ENCODE results near the gene MPZL2. TPM values are rescaled to one million over a fixed set of nuclear protein-coding genes. Genes with fewer than 3 reads are reported as not detected.

MPZL2 gene
- total and polyA plus RNA-seq, 2 donors: 18.1 to 47.7 TPM

DNA sequence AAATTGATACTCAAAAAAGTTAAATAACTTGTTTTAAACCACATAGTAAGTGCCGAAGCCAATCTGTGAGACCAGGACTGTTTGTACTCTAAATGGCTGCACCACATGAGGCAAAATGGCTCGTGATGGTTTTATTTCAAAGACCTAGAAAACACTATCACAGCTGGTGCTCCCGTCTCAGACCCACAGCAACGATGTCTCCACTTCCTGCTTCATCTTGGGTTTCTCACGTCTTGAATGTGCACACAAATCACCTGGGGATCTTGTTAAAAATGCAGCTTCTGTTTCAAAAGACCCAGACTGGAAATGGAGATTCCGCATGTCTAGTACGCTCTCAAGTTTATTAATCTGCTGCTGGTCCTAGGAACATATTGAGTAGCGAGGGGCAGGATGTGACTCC is 41.6 kb upstream of the MPZL2 start:
- peak overlapping the region; percentile 57 to 63 for H3K4me3 ChIP-seq (ENCODE audit: low read length in 2 of 2)
- H3K36me3 ChIP-seq (ENCODE audit: control insufficient read depth in 2 of 2, insufficient read depth in 2 of 2, low read length in 1 of 2): peaks cover 16 to 44% of the 10 kb centered on the region in 2 donors
- no peaks in the 10 kb centered on the region for H3K9me3 ChIP-seq (ENCODE audit: control insufficient read depth in 2 of 2, insufficient read depth in 1 of 2, low read length in 1 of 2)
- DNase-seq (ENCODE audit: low read depth in 6 of 9, low spot score in 9 of 9): peak in 6 of 9 donors; percentile 74 to 93 (median 80)
- peaks cover 30 to 64% of the 10 kb centered on the region in 2 donors for H3K4me1 ChIP-seq (ENCODE audit: control insufficient read depth in 2 of 2, insufficient read depth in 2 of 2, low read length in 2 of 2)
- no peaks in the 10 kb centered on the region for H3K27me3 ChIP-seq (ENCODE audit: control insufficient read depth in 2 of 2, insufficient read depth in 1 of 2, low read length in 1 of 2)
- H3K27ac ChIP-seq (ENCODE audit: low read depth in 1 of 2, low read length in 1 of 2): peak overlapping the region; percentile 92 to 96
- WGBS: 14% methylated on average over 8 of the region's 8 CpGs

DNA sequence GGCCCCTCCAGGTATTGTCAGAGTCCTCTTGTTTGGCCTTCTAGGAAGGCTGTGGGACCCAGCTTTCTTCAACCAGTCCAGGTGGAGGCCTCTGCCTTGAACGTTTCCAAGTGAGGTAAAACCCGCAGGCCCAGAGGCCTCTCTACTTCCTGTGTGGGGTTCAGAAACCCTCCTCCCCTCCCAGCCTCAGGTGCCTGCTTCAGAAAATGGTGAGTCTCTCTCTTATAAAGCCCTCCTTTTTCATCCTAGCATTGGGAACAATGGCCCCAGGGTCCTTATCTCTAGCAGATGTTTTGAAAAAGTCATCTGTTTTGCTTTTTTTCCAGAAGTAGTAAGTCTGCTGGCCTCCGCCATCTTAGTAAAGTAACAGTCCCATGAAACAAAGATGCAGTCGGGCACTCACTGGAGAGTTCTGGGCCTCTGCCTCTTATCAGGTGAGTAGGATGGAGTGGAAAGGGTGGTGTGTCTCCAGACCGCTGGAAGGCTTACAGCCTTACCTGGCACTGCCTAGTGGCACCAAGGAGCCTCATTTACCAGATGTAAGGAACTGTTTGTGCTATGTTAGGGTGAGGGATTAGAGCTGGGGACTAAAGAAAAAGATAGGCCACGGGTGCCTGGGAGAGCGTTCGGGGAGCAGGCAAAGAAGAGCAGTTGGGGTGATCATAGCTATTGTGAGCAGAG is 40.6 kb upstream of the MPZL2 start, which contains the start of gene CD3E:
Gene CD3E (plus strand): TSS at position 163 of the 681 bp plus-strand sequence. CDS start 223 bp downstream, at position 386.
- DNase-seq (ENCODE audit: low read depth in 6 of 9, low spot score in 9 of 9): peak; percentile 71 to 95 (median 85)

DNA sequence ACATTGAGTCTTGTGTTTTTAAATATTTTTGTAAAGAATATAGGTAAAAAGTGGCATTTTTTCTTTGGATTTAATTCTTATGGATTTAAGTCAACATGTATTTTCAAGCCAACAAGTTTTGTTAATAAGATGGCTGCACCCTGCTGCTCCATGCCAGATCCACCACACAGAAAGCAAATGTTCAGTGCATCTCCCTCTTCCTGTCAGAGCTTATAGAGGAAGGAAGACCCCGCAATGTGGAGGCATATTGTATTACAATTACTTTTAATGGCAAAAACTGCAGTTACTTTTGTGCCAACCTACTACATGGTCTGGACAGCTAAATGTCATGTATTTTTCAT is 40.1 kb upstream of the MPZL2 start:
- Histone ChIP-seq H3K4me3 (ENCODE audit: low read length in 2 of 2) (peak overlapping the region; percentile 57 to 63), H3K27ac (ENCODE audit: low read depth in 1 of 2, low read length in 1 of 2) (peak overlapping the region; percentile 92 to 98), H3K4me1 (ENCODE audit: control insufficient read depth in 2 of 2, insufficient read depth in 2 of 2, low read length in 2 of 2) (peaks cover 27 to 60% of the 10 kb centered on the region in 2 donors), H3K27me3 (ENCODE audit: control insufficient read depth in 2 of 2, insufficient read depth in 1 of 2, low read length in 1 of 2) (no peaks in the 10 kb centered on the region), H3K9me3 (ENCODE audit: control insufficient read depth in 2 of 2, insufficient read depth in 1 of 2, low read length in 1 of 2) (no peaks in the 10 kb centered on the region), H3K36me3 (ENCODE audit: control insufficient read depth in 2 of 2, insufficient read depth in 2 of 2, low read length in 1 of 2) (peaks cover 16 to 30% of the 10 kb centered on the region in 2 donors)
- DNase-seq (ENCODE audit: low read depth in 6 of 9, low spot score in 9 of 9): peak in 1 of 9 donors; percentile 78
- 4% methylated on average over 1 of the region's 1 CpG for WGBS

More for the DNA sequence above, 40.6 kb upstream of the MPZL2 start, which contains the start of gene CD3E:
- H3K27me3 ChIP-seq (ENCODE audit: control insufficient read depth in 2 of 2, insufficient read depth in 1 of 2, low read length in 1 of 2): no peaks in the 10 kb centered on the region
- H3K36me3 ChIP-seq (ENCODE audit: control insufficient read depth in 2 of 2, insufficient read depth in 2 of 2, low read length in 1 of 2): peaks cover 16 to 34% of the 10 kb centered on the region in 2 donors
- peak within 1 kb of the TSS; percentile 57 to 63 for H3K4me3 ChIP-seq (ENCODE audit: low read length in 2 of 2)
- H3K9me3 ChIP-seq (ENCODE audit: control insufficient read depth in 2 of 2, insufficient read depth in 1 of 2, low read length in 1 of 2): no peaks in the 10 kb centered on the region
- H3K4me1 ChIP-seq (ENCODE audit: control insufficient read depth in 2 of 2, insufficient read depth in 2 of 2, low read length in 2 of 2): peaks cover 27 to 60% of the 10 kb centered on the region in 2 donors
- WGBS: 25% methylated on average over 8 of the region's 8 CpGs
- H3K27ac ChIP-seq (ENCODE audit: low read depth in 1 of 2, low read length in 1 of 2): peak within 1 kb of the TSS; percentile 92 to 98

DNA sequence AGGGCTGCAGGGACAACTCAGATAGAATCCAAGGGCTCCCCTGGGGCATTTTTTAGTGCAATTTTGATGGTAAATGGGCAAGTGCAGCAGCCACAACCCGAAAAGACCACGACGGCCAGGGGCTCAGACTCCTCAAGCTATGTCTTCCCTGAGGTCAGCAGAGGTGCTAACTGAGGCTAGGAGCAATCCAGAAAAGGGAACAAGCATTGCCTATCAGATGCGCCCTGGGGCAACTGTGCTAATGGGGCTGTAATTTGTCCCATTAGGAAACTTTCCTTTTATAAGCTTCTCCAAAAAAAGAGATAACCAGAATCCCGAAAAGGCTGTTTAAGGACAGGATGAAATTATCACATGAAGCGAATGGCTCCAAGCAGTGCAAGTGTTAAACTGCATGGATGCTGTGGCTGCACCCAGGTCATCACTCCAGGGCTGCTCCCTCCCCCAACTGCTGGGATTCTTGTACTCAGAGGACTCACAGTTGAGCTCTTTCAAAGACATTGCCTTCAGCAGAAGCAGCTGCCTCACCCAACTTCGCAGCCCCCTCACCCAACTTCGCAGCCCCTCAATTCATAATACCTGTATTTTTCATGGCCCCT is 37.6 kb upstream of the MPZL2 start:
- peaks cover 2 to 5% of the 10 kb centered on the region in 2 donors for H3K36me3 ChIP-seq (ENCODE audit: control insufficient read depth in 2 of 2, insufficient read depth in 2 of 2, low read length in 1 of 2)
- no peak for DNase-seq (ENCODE audit: low read depth in 6 of 9, low spot score in 9 of 9)
- H3K9me3 ChIP-seq (ENCODE audit: control insufficient read depth in 2 of 2, insufficient read depth in 1 of 2, low read length in 1 of 2): no peaks in the 10 kb centered on the region
- WGBS: 94% methylated on average over 8 of the region's 8 CpGs
- H3K27me3 ChIP-seq (ENCODE audit: control insufficient read depth in 2 of 2, insufficient read depth in 1 of 2, low read length in 1 of 2): no peaks in the 10 kb centered on the region
- H3K4me3 ChIP-seq (ENCODE audit: low read length in 2 of 2): no peak overlapping the region
- no peak overlapping the region for H3K27ac ChIP-seq (ENCODE audit: low read depth in 1 of 2, low read length in 1 of 2)
- peaks cover 18 to 45% of the 10 kb centered on the region in 2 donors for H3K4me1 ChIP-seq (ENCODE audit: control insufficient read depth in 2 of 2, insufficient read depth in 2 of 2, low read length in 2 of 2)

DNA sequence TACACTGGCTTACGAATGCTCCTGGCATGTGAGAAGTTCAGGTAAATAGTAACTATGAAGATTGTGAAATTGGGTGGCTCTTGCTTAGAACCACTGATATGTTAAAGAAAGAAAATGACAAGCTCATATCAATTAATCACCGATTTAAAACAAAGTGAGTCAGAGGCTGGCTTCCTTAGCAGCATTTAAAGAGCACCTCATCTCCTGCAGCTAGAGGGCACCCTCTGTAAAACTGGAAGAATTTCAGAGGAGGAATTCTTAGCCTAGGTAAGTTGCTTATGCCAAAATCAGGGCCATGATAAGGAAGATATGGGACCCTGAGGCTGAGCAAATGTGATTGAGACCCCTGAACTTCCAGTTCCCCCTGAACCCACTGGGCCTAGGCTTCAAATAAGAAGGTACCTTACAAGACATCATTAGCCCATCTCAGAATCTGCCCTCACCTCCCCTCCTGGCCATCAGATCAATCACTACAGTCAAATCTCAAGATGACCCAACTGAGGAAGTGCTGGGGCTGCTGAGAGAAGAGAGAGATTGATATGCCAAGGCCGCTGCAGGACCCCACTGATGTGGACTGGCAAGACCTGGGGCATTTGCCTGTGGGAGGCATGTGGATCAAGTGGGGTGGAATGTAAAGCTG is 31.8 kb upstream of the MPZL2 start:
- DNase-seq (ENCODE audit: low read depth in 6 of 9, low spot score in 9 of 9): peak in 2 of 9 donors; percentile 58 to 78
- 69% methylated on average over 3 of the region's 3 CpGs for WGBS

DNA sequence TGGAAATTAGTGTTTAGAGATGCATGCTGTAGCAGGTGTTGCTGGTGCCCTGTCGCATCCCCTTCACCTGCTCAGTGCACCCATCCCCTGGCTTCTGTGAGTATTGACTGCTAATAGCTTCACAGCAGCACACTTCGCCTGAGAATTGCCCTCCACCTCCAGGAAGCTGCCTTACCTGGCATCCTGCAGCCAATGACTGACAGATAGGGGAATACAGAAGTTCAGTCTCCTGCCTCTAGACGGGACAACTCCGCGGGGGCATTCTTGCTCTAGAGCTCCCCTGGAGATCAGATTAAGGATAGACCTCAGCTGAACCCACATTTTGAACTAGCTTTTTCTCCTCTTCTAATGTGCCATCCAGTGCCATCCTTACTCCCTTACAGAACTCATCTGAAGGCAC is 31.1 kb upstream of the MPZL2 start:
- no peak overlapping the region for H3K4me3 ChIP-seq (ENCODE audit: low read length in 2 of 2)
- no peak for DNase-seq (ENCODE audit: low read depth in 6 of 9, low spot score in 9 of 9)
- no peaks in the 10 kb centered on the region for H3K36me3 ChIP-seq (ENCODE audit: control insufficient read depth in 2 of 2, insufficient read depth in 2 of 2, low read length in 1 of 2)
- H3K4me1 ChIP-seq (ENCODE audit: control insufficient read depth in 2 of 2, insufficient read depth in 2 of 2, low read length in 2 of 2): peaks cover 13 to 16% of the 10 kb centered on the region in 2 donors
- no peak overlapping the region for H3K27ac ChIP-seq (ENCODE audit: low read depth in 1 of 2, low read length in 1 of 2)
- H3K9me3 ChIP-seq (ENCODE audit: control insufficient read depth in 2 of 2, insufficient read depth in 1 of 2, low read length in 1 of 2): no peaks in the 10 kb centered on the region
- H3K27me3 ChIP-seq (ENCODE audit: control insufficient read depth in 2 of 2, insufficient read depth in 1 of 2, low read length in 1 of 2): no peaks in the 10 kb centered on the region
- WGBS: 73% methylated on average over 5 of the region's 5 CpGs

More for the DNA sequence above, 31.8 kb upstream of the MPZL2 start:
- Histone ChIP-seq H3K9me3 (ENCODE audit: control insufficient read depth in 2 of 2, insufficient read depth in 1 of 2, low read length in 1 of 2) (no peaks in the 10 kb centered on the region), H3K36me3 (ENCODE audit: control insufficient read depth in 2 of 2, insufficient read depth in 2 of 2, low read length in 1 of 2) (no peaks in the 10 kb centered on the region), H3K27me3 (ENCODE audit: control insufficient read depth in 2 of 2, insufficient read depth in 1 of 2, low read length in 1 of 2) (no peaks in the 10 kb centered on the region), H3K4me1 (ENCODE audit: control insufficient read depth in 2 of 2, insufficient read depth in 2 of 2, low read length in 2 of 2) (peaks cover 13 to 20% of the 10 kb centered on the region in 2 donors), H3K27ac (ENCODE audit: low read depth in 1 of 2, low read length in 1 of 2) (no peak overlapping the region), H3K4me3 (ENCODE audit: low read length in 2 of 2) (no peak overlapping the region)

DNA sequence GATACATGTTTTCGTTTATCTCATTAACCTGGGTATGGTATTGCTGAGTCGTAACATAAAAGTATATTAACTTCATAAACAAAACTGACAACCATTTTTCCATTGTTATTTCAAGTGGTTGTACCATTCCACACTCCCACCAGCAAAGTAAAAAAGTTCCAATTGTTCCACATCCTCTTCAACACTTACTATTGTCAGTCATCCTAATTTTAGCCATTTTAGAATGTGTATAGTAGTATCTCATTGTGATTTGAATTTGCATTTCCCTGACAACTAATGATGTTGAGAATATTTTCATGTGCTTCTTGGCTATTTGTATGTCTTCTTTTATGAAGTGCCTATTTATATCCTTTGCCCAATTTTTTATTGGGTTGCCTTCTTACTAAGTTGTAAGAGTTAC is 30.0 kb upstream of the MPZL2 start:
- Histone ChIP-seq H3K36me3 (ENCODE audit: control insufficient read depth in 2 of 2, insufficient read depth in 2 of 2, low read length in 1 of 2) (no peaks in the 10 kb centered on the region), H3K4me1 (ENCODE audit: control insufficient read depth in 2 of 2, insufficient read depth in 2 of 2, low read length in 2 of 2) (peaks cover 13 to 16% of the 10 kb centered on the region in 2 donors), H3K9me3 (ENCODE audit: control insufficient read depth in 2 of 2, insufficient read depth in 1 of 2, low read length in 1 of 2) (no peaks in the 10 kb centered on the region), H3K27ac (ENCODE audit: low read depth in 1 of 2, low read length in 1 of 2) (no peak overlapping the region), H3K27me3 (ENCODE audit: control insufficient read depth in 2 of 2, insufficient read depth in 1 of 2, low read length in 1 of 2) (no peaks in the 10 kb centered on the region), H3K4me3 (ENCODE audit: low read length in 2 of 2) (no peak overlapping the region)
- DNase-seq (ENCODE audit: low read depth in 6 of 9, low spot score in 9 of 9): no peak
- 97% methylated on average over 2 of the region's 2 CpGs for WGBS

DNA sequence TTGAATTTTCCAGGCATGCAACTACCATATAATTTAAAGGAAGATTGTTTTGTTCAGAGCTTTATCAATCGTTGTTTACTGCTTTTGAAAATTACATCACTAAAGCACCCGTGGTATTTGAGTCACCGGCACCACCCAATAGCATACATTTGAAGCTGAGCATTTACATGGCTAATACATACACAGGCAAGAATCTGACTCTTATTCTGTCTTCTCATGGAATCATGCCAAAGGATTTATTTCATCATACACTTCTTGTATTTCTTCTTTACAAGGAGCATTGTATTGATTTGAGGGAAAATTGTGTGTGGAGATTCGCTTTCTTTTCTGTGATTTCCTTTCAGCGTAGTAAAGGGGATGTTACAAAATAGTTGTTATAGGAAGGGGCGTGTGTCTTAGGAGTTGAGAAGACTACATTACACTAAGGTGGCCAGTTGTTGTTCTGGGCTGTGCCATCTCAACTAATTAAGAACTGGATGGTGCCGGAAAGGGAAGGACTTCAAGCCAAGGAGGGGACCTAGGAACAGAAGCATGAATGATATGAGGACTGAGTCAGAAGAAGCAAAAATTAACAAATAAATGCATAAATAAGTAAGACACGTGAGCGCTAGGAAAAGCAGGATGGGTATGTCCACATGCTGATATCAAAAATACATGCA is 27.5 kb upstream of the MPZL2 start:
- Histone ChIP-seq H3K36me3 (ENCODE audit: control insufficient read depth in 2 of 2, insufficient read depth in 2 of 2, low read length in 1 of 2) (no peaks in the 10 kb centered on the region), H3K4me1 (ENCODE audit: control insufficient read depth in 2 of 2, insufficient read depth in 2 of 2, low read length in 2 of 2) (peaks cover 13% of the 10 kb centered on the region in 2 donors), H3K9me3 (ENCODE audit: control insufficient read depth in 2 of 2, insufficient read depth in 1 of 2, low read length in 1 of 2) (no peaks in the 10 kb centered on the region), H3K27ac (ENCODE audit: low read depth in 1 of 2, low read length in 1 of 2) (no peak overlapping the region), H3K27me3 (ENCODE audit: control insufficient read depth in 2 of 2, insufficient read depth in 1 of 2, low read length in 1 of 2) (no peaks in the 10 kb centered on the region), H3K4me3 (ENCODE audit: low read length in 2 of 2) (no peak overlapping the region)
- 93% methylated on average over 9 of the region's 9 CpGs for WGBS
- DNase-seq (ENCODE audit: low read depth in 6 of 9, low spot score in 9 of 9): no peak
